Heart right ventricle (tissue), 16 donors: ENCODE measurements around the gene PFKL. TPM values are rescaled to one million over a fixed set of nuclear protein-coding genes. Genes with fewer than 3 reads are reported as not detected.
A peak's percentile ranks its signal among the peaks of the same experiment; 100 is the strongest.
"Not testable (repeated sequence)": the region's sequence is repeated elsewhere in the genome, so short reads cannot be mapped to it uniquely, and the experiment has no call there.

ENCODE experiments used
- ATAC-seq, 8 donors: fragments of 200-7000 bp; cut with Tn5 transposase; one replicate each; pipeline ENCODE4 v1.9.1; 2020; ENCODE audit warnings: mild to moderate bottlenecking in 8 of 8, moderate library complexity in 8 of 8, moderate number of reproducible peaks in 1 of 8
- DNase-seq, 2 donors: peaks; one replicate each; pipeline ENCODE4 v3.0.0-alpha.2; 2020
- H3K27ac ChIP-seq, 10 donors: fragments of 200-600 bp; sonication (generic) in 2 of 10; one replicate each; pipeline versions ENCODE4 v1.5.0 to v1.8.0; 2020 to 2022; ENCODE audit warnings: mild to moderate bottlenecking in 3 of 10
- H3K27me3 ChIP-seq, 7 donors: fragments of 200-600 bp; one replicate each; pipeline ENCODE4 v1.8.0; 2021 to 2022; ENCODE audit warnings: mild to moderate bottlenecking in 2 of 7
- H3K36me3 ChIP-seq, 9 donors: fragments of 200-600 bp; sonication (generic) in 1 of 9; one replicate each; pipeline versions ENCODE4 v1.5.0 to v1.8.0; 2020 to 2022; ENCODE audit warnings: mild to moderate bottlenecking in 2 of 9
- H3K4me1 ChIP-seq, 9 donors: fragments of 200-600 bp; sonication (generic) in 1 of 9; one replicate each; pipeline versions ENCODE4 v1.5.0 to v1.8.0; 2020 to 2022; ENCODE audit warnings: mild to moderate bottlenecking in 4 of 9
- H3K4me3 ChIP-seq, 10 donors: fragments of 200-600 bp; sonication (generic) in 2 of 10; one replicate each; pipeline versions ENCODE4 v1.5.0 to v1.8.0; 2020 to 2022; ENCODE audit warnings: mild to moderate bottlenecking in 7 of 10, moderate library complexity in 2 of 10
- H3K9me3 ChIP-seq, 11 donors: fragments of 200-600 bp in 10 of 11; sonication (generic) in 2 of 11; one replicate each; pipeline versions ENCODE4 v1.5.0 to v1.8.0; 2013 to 2022; ENCODE audit warnings: mild to moderate bottlenecking in 2 of 11, control low read depth in 1 of 11, moderate library complexity in 1 of 11
- CTCF ChIP-seq, 9 donors: fragments of 200-600 bp; sonication (generic) in 2 of 9; IDR thresholded peaks; one replicate each; pipeline versions ENCODE4 v1.5.0 to v1.8.0; 2021 to 2022; ENCODE audit warnings: antibody characterized with exemption in 9 of 9, mild to moderate bottlenecking in 5 of 9, moderate library complexity in 1 of 9
- WGBS, 2 donors: extraction: QIAGEN DNeasy Blood & Tissue Kit; methylation state at CpG; one replicate each; pipeline ENCODE4 v1.1.7; 2013; ENCODE audit warnings: inconsistent platforms in 1 of 2; 5-methylcytosine and 5-hydroxymethylcytosine counted together
- intact Hi-C, 10 donors: fragments of 100-400 bp; cut with DNase I; formaldehyde crosslinking; loops; one replicate each; pipeline versions ENCODE4 v1.11.1 to v1.14.2; 2022
- polyA plus RNA-seq, 2 donors: library from polyadenylated mRNA; stranded (reverse); fragments of 200-250 nt; gene quantifications; one replicate each; pipeline ENCODE4 v1.2.3, GENCODE V29; 2013
- total RNA-seq, 10 donors: library from RNA; stranded (reverse); fragmentation: NEBNext Ultra II Directional in 3 of 10; extraction: Animal tissue kit (Norgen Biotek cat#: 25700) in 3 of 10; gene quantifications; one replicate each; pipeline versions ENCODE4 v1.2.1 to v1.2.4, GENCODE V29; 2021 to 2023
- donor health status: Arrhythmogenic right ventricular cardiomyopathy.
- donor health status: ischemic (EF 13 %, LVEDD 7.1; RV severe dilation, severe dysfunction).
- donor health status: healthy with polysubstance abuse.
- donor health status: DM: no; HTN: yes; CAD: no.
- donor health status: DM: no; HTN: no; CAD: no.
- donor health status: ischemic (EF 25% LVEDD 6.9; RV normal size, moderate dysfunction).
- donor health status: ischemic (EF 25% LVEDD 5.7; RV mildly dilated, moderate dysfunction).
- donor health status: healthy.
- donor health status: DM: yes; HTN: yes; CAD: no.
- donor health status: Ischemic cardiomyopathy.
- donor health status: ischemic (EF 35%, LVEDD 5.7; RV mildly dilated, moderate dysfunction).
- donor health status: nonischemic (EF 11% LVEDD 7.7; RV severe dilation, severe dysfunction).
- donor health status: DM: yes; HTN: yes; CAD: no.
- donor health status: PGD.
- donor health status: ischemic (EF 29% LVEDD 5.4; RV normal size, mild dysfunction).
- donor health status: nonischemic (EF 23%, LVEDD 6.1; RV moderate dilation, normal function).

Gene PFKL
- total and polyA plus RNA-seq, 12 donors = 34.7 to 84.4 (median 43.8) TPM

GRCh38 chr21:44281801-44282200, 18.1 kb upstream of the PFKL start:
- peaks cover 0 to 9% (median 0%) of the 10 kb centered on the region in 9 donors for H3K4me1 ChIP-seq
- DNase-seq = no peak
- intact Hi-C loops = no loop called here
- WGBS, 2 donors = 92 to 95% methylated on average over 9 of the region's 9 CpGs
- H3K27me3 ChIP-seq = peaks cover 0 to 23% (median 17%) of the 10 kb centered on the region in 7 donors
- TF ChIP-seq CTCF (IDR thresholded peaks at IDR 0.05) = no peak
- H3K36me3 ChIP-seq = no peaks in the 10 kb centered on the region
- no peak overlapping the region for H3K4me3 ChIP-seq
- no peak overlapping the region for H3K27ac ChIP-seq
- H3K9me3 ChIP-seq = no peaks in the 10 kb centered on the region
- peak in 1 of 8 donors; percentile 7 for ATAC-seq

DNA sequence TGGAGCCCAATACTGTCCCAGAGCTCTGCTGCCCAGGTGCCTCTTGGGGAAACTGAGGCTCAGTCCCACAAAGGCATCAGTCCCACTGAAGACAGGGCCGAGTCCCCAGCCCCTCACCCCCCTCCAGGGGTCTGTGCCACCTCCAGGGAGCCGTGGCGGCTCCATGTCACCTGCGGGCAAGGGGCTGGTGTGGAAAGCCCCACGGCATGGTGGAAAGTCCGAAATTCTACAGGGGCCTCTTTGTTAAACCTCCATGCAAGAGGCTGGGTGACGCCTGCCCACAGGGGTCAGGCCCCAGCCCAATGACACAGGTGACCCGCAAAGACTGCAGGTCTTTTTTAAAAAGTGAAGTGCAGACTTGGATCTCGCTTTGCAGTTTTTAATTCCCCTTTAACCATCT, 17.5 kb upstream of the PFKL start:
- Histone ChIP-seq H3K9me3 (no peaks in the 10 kb centered on the region), H3K36me3 (no peaks in the 10 kb centered on the region), H3K27me3 (peaks cover 0 to 29% (median 21%) of the 10 kb centered on the region in 7 donors), H3K4me3 (no peak overlapping the region), H3K27ac (no peak overlapping the region), H3K4me1 (peaks cover 0 to 9% (median 0%) of the 10 kb centered on the region in 9 donors)
- intact Hi-C loops = no loop called here
- DNase-seq (no peak), ATAC-seq (no peak)
- 92 to 95% methylated on average over 9 of the region's 9 CpGs for WGBS, 2 donors
- TF ChIP-seq CTCF (IDR thresholded peaks at IDR 0.05) = no peak

- DNase-seq, intact Hi-C loops, H3K4me1 ChIP-seq, H3K27ac ChIP-seq, H3K9me3 ChIP-seq, H3K4me3 ChIP-seq, H3K36me3 ChIP-seq, ATAC-seq: not testable (repeated sequence)
- 76 to 81% methylated on average over 11 of the region's 11 CpGs for WGBS, 2 donors
- H3K27me3 ChIP-seq = peaks cover 0 to 30% (median 21%) of the 10 kb centered on the region in 7 donors
Observed at GRCh38 chr21:44283211-44283785, 16.6 kb upstream of the PFKL start.

- no peak for ATAC-seq
Observed at GRCh38 chr21:44283948-44284347, 15.9 kb upstream of the PFKL start.

More at GRCh38 chr21:44283948-44284347, 15.9 kb upstream of the PFKL start:
- intact Hi-C loops = no loop called here
- no peak for DNase-seq
- Histone ChIP-seq H3K4me1 (peaks cover 0 to 9% (median 0%) of the 10 kb centered on the region in 9 donors), H3K9me3 (no peaks in the 10 kb centered on the region), H3K4me3 (no peak overlapping the region), H3K27ac (no peak overlapping the region), H3K36me3 (no peaks in the 10 kb centered on the region), H3K27me3 (peaks cover 0 to 30% (median 21%) of the 10 kb centered on the region in 7 donors)
- WGBS, 2 donors = 69 to 71% methylated on average over 11 of the region's 11 CpGs
- no peak for TF ChIP-seq CTCF (IDR thresholded peaks at IDR 0.05)
